DMS 273 (cell line): ENCODE results near the gene ITGA11.

Source experiments
- DNase-seq: peaks from one replicate; lab custom pipeline; 2025; ENCODE audit not compliant: unreplicated experiment; lab: John Stamatoyannopoulos, UW

The ITGA11 gene

GRCh38 chr15:68313501-68314410 lies 118.2 kb downstream of the ITGA11 start:
- DNase-seq = no peak

GRCh38 chr15:68312701-68313204 lies 119.2 kb downstream of the ITGA11 start:
- no peak for DNase-seq

- no peak for DNase-seq
Measured at GRCh38 chr15:68311859-68312557, 120.0 kb downstream of the ITGA11 start.

GRCh38 chr15:68311464-68311835 lies 120.5 kb downstream of the ITGA11 start:
- DNase-seq = no peak

GRCh38 chr15:68310804-68311463 lies 121.0 kb downstream of the ITGA11 start:
- no peak for DNase-seq

- DNase-seq = peak; percentile 67
Measured at GRCh38 chr15:68310178-68310803, 121.7 kb downstream of the ITGA11 start.

GRCh38 chr15:68309024-68309423 lies 122.9 kb downstream of the ITGA11 start:
- no peak for DNase-seq

GRCh38 chr15:68307131-68307928 lies 124.6 kb downstream of the ITGA11 start:
- no peak for DNase-seq

- DNase-seq = no peak
Measured at GRCh38 chr15:68305420-68305871, 126.5 kb downstream of the ITGA11 start.

- DNase-seq = peak; percentile 50
Measured at GRCh38 chr15:68304589-68305337, 127.2 kb downstream of the ITGA11 start.

- peak; percentile 39 for DNase-seq
Measured at GRCh38 chr15:68303560-68304436, 128.2 kb downstream of the ITGA11 start.

- DNase-seq = no peak
Measured at GRCh38 chr15:68303134-68303533, 128.8 kb downstream of the ITGA11 start.

- DNase-seq = no peak
Measured at GRCh38 chr15:68302729-68303128, 129.2 kb downstream of the ITGA11 start.

GRCh38 chr15:68301301-68301700 lies 130.7 kb downstream of the ITGA11 start:
- DNase-seq = no peak

GRCh38 chr15:68300115-68300940 lies 131.6 kb downstream of the ITGA11 start:
- DNase-seq = no peak

GRCh38 chr15:68299436-68299835 lies 132.5 kb downstream of the ITGA11 start:
- no peak for DNase-seq

GRCh38 chr15:68298882-68299381 lies 133.0 kb downstream of the ITGA11 start:
- DNase-seq = no peak
